Neural cell (in vitro differentiated cells): Measurements from ENCODE around the gene FAM174C. TPM values are rescaled to one million over a fixed set of nuclear protein-coding genes. Genes with fewer than 3 reads are reported as not detected.

Experiments
- H2AFZ ChIP-seq: fragments of 200-600, 300-800 bp; sonication (generic), shearing (Covaris generic); 2 replicates; pipeline ENCODE4 v1.6.0; 2014; ENCODE audit warnings: low read depth, mild to moderate bottlenecking, antibody characterized with exemption, low read length, moderate library complexity
- H3F3A ChIP-seq: fragments of 200-600 bp; shearing (Covaris generic); 2 replicates; pipeline ENCODE4 v1.6.1; 2016; ENCODE audit warnings: mild to moderate bottlenecking, moderate library complexity, mixed read lengths, antibody characterized with exemption, low read length; ENCODE audit not compliant: insufficient read depth, poor library complexity, severe bottlenecking
- H3K27ac ChIP-seq: fragments of 200-600, 300-800 bp; sonication (generic), shearing (Covaris generic); 2 replicates; pipeline ENCODE4 v1.5.1; 2014; ENCODE audit warnings: mild to moderate bottlenecking, low read length, moderate library complexity
- H3K27me3 ChIP-seq: fragments of 300-800, 200-600 bp; sonication (generic), shearing (Covaris generic); 2 replicates; pipeline ENCODE4 v1.6.0; 2014; ENCODE audit warnings: mild to moderate bottlenecking, low read depth, low read length, moderate library complexity; ENCODE audit not compliant: insufficient read depth
- H3K36me3 ChIP-seq: fragments of 300-800, 200-600 bp; sonication (generic), shearing (Covaris generic); 2 replicates; pipeline ENCODE4 v1.5.1; 2014; ENCODE audit warnings: mild to moderate bottlenecking, antibody characterized with exemption, low read length, moderate library complexity; ENCODE audit not compliant: insufficient read depth
- H3K4me2 ChIP-seq: fragments of 300-800, 200-600 bp; sonication (generic), shearing (Covaris generic); 2 replicates; pipeline ENCODE4 v1.6.0; 2014; ENCODE audit warnings: mild to moderate bottlenecking, low read length
- H3K4me3 ChIP-seq: fragments of 300-800, 200-600 bp; sonication (generic), shearing (Covaris generic); 2 replicates; pipeline ENCODE4 v1.5.1; 2014; ENCODE audit warnings: mild to moderate bottlenecking, low read length, moderate library complexity
- H3K79me2 ChIP-seq: fragments of 200-600 bp; shearing (Covaris generic); replicated peaks from 2 replicates; pipeline ENCODE4 v1.6.0; 2014; ENCODE audit warnings: mild to moderate bottlenecking, low read length, moderate library complexity; ENCODE audit not compliant: insufficient read depth
- H3K9ac ChIP-seq: fragments of 300-800, 200-600 bp; sonication (generic), shearing (Covaris generic); 2 replicates; pipeline ENCODE4 v1.6.1; 2016; ENCODE audit warnings: mild to moderate bottlenecking, low read length, mixed read lengths
- H3K9me2 ChIP-seq: fragments of 200-600 bp; shearing (Covaris generic); 2 replicates; pipeline ENCODE4 v1.6.1; 2016; ENCODE audit warnings: mild to moderate bottlenecking, low read length, mixed read lengths; ENCODE audit not compliant: insufficient read depth
- H3K9me3 ChIP-seq: fragments of 200-600, 300-800 bp; sonication (generic), shearing (Covaris generic); 2 replicates; pipeline ENCODE4 v1.6.1; 2016; ENCODE audit warnings: mild to moderate bottlenecking, mixed run types, low read length, moderate library complexity, mixed read lengths
- H4K20me1 ChIP-seq: fragments of 200-600 bp; shearing (Covaris generic); 2 replicates; pipeline ENCODE4 v1.6.1; 2016; ENCODE audit warnings: mild to moderate bottlenecking, mixed run types; ENCODE audit not compliant: insufficient read depth
- CTCF ChIP-seq: fragments of 450-650 bp; IDR thresholded peaks from 2 replicates; pipeline ENCODE4 v1.5.1; 2014; ENCODE audit warnings: antibody characterized with exemption, mild to moderate bottlenecking, moderate library complexity; ENCODE audit not compliant: poor library complexity, severe bottlenecking
- EP300 ChIP-seq: fragments of 450-650 bp; conservative IDR thresholded peaks from 2 replicates; pipeline ENCODE4 v1.6.1; 2014; ENCODE audit warnings: antibody characterized with exemption, mild to moderate bottlenecking, moderate library complexity; ENCODE audit not compliant: poor library complexity, severe bottlenecking
- EZH2 ChIP-seq: fragments of 200-600, 300-800 bp; shearing (Covaris generic), sonication (generic); IDR thresholded peaks from 2 replicates; pipeline ENCODE4 v1.6.1; 2014; ENCODE audit warnings: antibody characterized with exemption, low read length, borderline replicate concordance, mild to moderate bottlenecking; ENCODE audit not compliant: insufficient read depth, poor library complexity, severe bottlenecking
- MXI1 ChIP-seq: fragments of 450-650 bp; conservative IDR thresholded peaks from 2 replicates; pipeline ENCODE4 v1.6.1; 2014; ENCODE audit warnings: antibody characterized with exemption, mild to moderate bottlenecking; ENCODE audit not compliant: poor library complexity, severe bottlenecking
- POLR2AphosphoS5 ChIP-seq: IDR thresholded peaks from 2 replicates; pipeline ENCODE4 v1.6.1; 2012
- RAD21 ChIP-seq: fragments of 450-650 bp; conservative IDR thresholded peaks from 2 replicates; pipeline ENCODE4 v1.6.1; 2014; ENCODE audit warnings: antibody characterized with exemption, mild to moderate bottlenecking, moderate library complexity
- REST ChIP-seq: IDR thresholded peaks from 2 replicates; pipeline ENCODE4 v1.6.1; 2012; ENCODE audit warnings: borderline replicate concordance
- SMC3 ChIP-seq: fragments of 450-650 bp; conservative IDR thresholded peaks from 2 replicates; pipeline ENCODE4 v1.6.1; 2014; ENCODE audit warnings: antibody characterized with exemption, mild to moderate bottlenecking, moderate library complexity; ENCODE audit not compliant: poor library complexity
- TAF1 ChIP-seq: IDR thresholded peaks from 2 replicates; pipeline ENCODE4 v1.6.1; 2012; ENCODE audit warnings: low read depth
- polyA plus RNA-seq: library from polyadenylated mRNA; depleted of rRNA; stranded (reverse); fragments of >200 nt; gene quantifications from 2 replicates; pipeline ENCODE4 v1.2.3, GENCODE V29; 2014

The FAM174C gene
- polyA plus RNA-seq, 1 donor from 2014 or later: 28.4 TPM

- Histone ChIP-seq H2AFZ (no peak overlapping the region), H3F3A (no peaks in the 10 kb centered on the region), H3K9ac (no peak overlapping the region), H3K79me2 (peaks cover 2% of the 10 kb centered on the region), H3K9me3 (no peaks in the 10 kb centered on the region), H3K4me3 (no peak overlapping the region), H3K36me3 (no peaks in the 10 kb centered on the region), H3K9me2 (no peaks in the 10 kb centered on the region), H4K20me1 (no peaks in the 10 kb centered on the region), H3K27ac (no peak overlapping the region), H3K27me3 (no peaks in the 10 kb centered on the region), H3K4me2 (no peak overlapping the region)
- TF ChIP-seq SMC3 (no peak), REST (no peak), RAD21 (no peak), POLR2AphosphoS5 (no peak), EZH2 (no peak)
These were observed 5.6 kb downstream of the FAM174C start for GRCh38 chr19:1280636-1281568.

GRCh38 chr19:1281569-1282287, 6.4 kb downstream of the FAM174C start:
- TF ChIP-seq EP300 (no peak), MXI1 (no peak), RAD21 (no peak), CTCF (no peak), TAF1 (no peak), EZH2 (no peak), REST (no peak)
- H3K9me3 ChIP-seq: no peaks in the 10 kb centered on the region
- no peak overlapping the region for H3K4me3 ChIP-seq
- H3K27me3 ChIP-seq: no peaks in the 10 kb centered on the region
- no peak overlapping the region for H3K4me2 ChIP-seq
- no peaks in the 10 kb centered on the region for H3K9me2 ChIP-seq
- H2AFZ ChIP-seq: no peak overlapping the region
- H3K9ac ChIP-seq: no peak overlapping the region
- H4K20me1 ChIP-seq: no peaks in the 10 kb centered on the region
- no peaks in the 10 kb centered on the region for H3F3A ChIP-seq
- no peaks in the 10 kb centered on the region for H3K36me3 ChIP-seq
- no peak overlapping the region for H3K27ac ChIP-seq
- peaks cover 5% of the 10 kb centered on the region for H3K79me2 ChIP-seq
